ENCODE results near the gene ZBTB7B. TPM values are rescaled to one million over a fixed set of nuclear protein-coding genes. Genes with fewer than 3 reads are reported as not detected.

ZBTB7B gene
- total and polyA plus RNA-seq, 9 of the 15 experiments (the other 6 are each of a cell fraction or from before 2014, with no cell fraction given), result 0.04 to 46.5 (median 15.2) TPM

DNA sequence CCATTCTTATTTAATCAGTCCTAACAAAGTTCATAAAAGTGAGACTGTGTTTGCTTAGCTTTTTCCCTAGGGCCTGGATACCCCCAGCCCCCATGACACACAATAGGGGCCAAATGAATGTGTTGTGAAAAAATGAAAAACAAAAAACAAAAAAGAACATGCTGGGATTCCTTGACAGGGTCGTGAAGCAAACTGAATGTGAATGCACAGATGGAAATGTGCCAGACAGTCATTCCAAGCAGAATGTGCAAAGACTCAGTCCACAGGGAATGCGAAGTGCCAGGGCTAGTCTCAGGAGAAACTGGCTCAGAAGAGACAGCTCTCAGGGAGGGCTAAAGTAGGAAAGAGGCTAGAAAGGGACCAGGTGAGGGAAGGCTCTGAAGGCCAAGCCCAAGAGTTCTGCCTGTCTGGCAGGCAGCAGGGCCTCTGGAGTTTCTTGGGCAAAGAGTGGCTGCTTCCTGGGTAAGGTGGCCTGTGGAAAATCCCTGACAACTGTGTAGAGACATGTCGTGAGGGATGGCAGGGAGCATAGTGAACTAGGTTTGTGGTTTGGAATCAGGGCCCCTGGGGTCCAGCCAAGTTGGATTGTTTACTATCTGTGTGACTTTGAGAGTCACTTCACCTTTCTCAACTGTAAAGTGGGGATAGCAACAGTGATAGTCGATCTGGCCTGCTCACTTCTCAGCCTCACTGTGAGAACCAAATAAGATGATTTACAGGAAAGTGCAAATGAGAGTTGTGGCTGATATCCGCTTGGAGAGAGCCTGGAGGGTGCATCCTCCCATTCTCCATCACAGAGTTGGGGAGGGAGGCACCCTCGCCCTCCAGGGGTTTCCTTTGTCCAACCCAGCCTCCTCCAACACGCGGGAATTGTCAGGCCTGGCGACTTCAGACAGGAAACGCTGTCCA is 47.3 kb downstream of the ZBTB7B start (continued):
- TF ChIP-seq, protein P1, sequence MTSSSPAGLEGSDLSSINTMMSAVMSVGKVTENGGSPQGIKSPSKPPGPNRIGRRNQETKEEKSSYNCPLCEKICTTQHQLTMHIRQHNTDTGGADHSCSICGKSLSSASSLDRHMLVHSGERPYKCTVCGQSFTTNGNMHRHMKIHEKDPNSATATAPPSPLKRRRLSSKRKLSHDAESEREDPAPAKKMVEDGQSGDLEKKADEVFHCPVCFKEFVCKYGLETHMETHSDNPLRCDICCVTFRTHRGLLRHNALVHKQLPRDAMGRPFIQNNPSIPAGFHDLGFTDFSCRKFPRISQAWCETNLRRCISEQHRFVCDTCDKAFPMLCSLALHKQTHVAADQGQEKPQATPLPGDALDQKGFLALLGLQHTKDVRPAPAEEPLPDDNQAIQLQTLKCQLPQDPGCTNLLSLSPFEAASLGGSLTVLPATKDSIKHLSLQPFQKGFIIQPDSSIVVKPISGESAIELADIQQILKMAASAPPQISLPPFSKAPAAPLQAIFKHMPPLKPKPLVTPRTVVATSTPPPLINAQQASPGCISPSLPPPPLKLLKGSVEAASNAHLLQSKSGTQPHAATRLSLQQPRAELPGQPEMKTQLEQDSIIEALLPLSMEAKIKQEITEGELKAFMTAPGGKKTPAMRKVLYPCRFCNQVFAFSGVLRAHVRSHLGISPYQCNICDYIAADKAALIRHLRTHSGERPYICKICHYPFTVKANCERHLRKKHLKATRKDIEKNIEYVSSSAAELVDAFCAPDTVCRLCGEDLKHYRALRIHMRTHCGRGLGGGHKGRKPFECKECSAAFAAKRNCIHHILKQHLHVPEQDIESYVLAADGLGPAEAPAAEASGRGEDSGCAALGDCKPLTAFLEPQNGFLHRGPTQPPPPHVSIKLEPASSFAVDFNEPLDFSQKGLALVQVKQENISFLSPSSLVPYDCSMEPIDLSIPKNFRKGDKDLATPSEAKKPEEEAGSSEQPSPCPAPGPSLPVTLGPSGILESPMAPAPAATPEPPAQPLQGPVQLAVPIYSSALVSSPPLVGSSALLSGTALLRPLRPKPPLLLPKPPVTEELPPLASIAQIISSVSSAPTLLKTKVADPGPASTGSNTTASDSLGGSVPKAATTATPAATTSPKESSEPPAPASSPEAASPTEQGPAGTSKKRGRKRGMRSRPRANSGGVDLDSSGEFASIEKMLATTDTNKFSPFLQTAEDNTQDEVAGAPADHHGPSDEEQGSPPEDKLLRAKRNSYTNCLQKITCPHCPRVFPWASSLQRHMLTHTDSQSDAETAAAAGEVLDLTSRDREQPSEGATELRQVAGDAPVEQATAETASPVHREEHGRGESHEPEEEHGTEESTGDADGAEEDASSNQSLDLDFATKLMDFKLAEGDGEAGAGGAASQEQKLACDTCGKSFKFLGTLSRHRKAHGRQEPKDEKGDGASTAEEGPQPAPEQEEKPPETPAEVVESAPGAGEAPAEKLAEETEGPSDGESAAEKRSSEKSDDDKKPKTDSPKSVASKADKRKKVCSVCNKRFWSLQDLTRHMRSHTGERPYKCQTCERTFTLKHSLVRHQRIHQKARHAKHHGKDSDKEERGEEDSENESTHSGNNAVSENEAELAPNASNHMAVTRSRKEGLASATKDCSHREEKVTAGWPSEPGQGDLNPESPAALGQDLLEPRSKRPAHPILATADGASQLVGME (CRISPR knock-in tag; IDR thresholded peaks at IDR 0.05), result no peak
- TF ChIP-seq ZNF197 (CRISPR knock-in tag; IDR thresholded peaks at IDR 0.05; ENCODE audit: low read depth), result peak; percentile 41; the same call in 1 of the 2 replicates
- TF ChIP-seq, protein P2, sequence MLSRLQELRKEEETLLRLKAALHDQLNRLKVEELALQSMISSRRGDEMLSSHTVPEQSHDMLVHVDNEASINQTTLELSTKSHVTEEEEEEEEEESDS (CRISPR knock-in tag; IDR thresholded peaks at IDR 0.05), result no peak
- peak; percentile 86 for TF ChIP-seq ZNF583 (CRISPR knock-in tag; IDR thresholded peaks at IDR 0.05)
- no peak for TF ChIP-seq NR2C1 (IDR thresholded peaks at IDR 0.05)
- peak; percentile 73 for TF ChIP-seq NR2C1 (tag; IDR thresholded peaks at IDR 0.05)
- TF ChIP-seq ZNF589 (CRISPR knock-in tag; IDR thresholded peaks at IDR 0.05; ENCODE audit: low read depth), result peak; percentile 93
- no peak for TF ChIP-seq RUNX1 (IDR thresholded peaks at IDR 0.05; ENCODE audit: low read depth)
- TF ChIP-seq, protein P3, sequence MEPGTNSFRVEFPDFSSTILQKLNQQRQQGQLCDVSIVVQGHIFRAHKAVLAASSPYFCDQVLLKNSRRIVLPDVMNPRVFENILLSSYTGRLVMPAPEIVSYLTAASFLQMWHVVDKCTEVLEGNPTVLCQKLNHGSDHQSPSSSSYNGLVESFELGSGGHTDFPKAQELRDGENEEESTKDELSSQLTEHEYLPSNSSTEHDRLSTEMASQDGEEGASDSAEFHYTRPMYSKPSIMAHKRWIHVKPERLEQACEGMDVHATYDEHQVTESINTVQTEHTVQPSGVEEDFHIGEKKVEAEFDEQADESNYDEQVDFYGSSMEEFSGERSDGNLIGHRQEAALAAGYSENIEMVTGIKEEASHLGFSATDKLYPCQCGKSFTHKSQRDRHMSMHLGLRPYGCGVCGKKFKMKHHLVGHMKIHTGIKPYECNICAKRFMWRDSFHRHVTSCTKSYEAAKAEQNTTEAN (CRISPR knock-in tag; IDR thresholded peaks at IDR 0.05), result no peak
- TF ChIP-seq NR2F6 (CRISPR knock-in tag; IDR thresholded peaks at IDR 0.05), result no peak
- TF ChIP-seq DMBX1 (CRISPR knock-in tag; IDR thresholded peaks at IDR 0.05; ENCODE audit: borderline replicate concordance), result peak; percentile 90
- TF ChIP-seq NR4A1 (CRISPR knock-in tag; IDR thresholded peaks at IDR 0.05), result peak; percentile 55; the same call in 1 of the 2 replicates
- peak; percentile 72; the same call in 1 of the 2 replicates for TF ChIP-seq NR4A1 (tag; IDR thresholded peaks at IDR 0.05)
- TF ChIP-seq, protein P4, sequence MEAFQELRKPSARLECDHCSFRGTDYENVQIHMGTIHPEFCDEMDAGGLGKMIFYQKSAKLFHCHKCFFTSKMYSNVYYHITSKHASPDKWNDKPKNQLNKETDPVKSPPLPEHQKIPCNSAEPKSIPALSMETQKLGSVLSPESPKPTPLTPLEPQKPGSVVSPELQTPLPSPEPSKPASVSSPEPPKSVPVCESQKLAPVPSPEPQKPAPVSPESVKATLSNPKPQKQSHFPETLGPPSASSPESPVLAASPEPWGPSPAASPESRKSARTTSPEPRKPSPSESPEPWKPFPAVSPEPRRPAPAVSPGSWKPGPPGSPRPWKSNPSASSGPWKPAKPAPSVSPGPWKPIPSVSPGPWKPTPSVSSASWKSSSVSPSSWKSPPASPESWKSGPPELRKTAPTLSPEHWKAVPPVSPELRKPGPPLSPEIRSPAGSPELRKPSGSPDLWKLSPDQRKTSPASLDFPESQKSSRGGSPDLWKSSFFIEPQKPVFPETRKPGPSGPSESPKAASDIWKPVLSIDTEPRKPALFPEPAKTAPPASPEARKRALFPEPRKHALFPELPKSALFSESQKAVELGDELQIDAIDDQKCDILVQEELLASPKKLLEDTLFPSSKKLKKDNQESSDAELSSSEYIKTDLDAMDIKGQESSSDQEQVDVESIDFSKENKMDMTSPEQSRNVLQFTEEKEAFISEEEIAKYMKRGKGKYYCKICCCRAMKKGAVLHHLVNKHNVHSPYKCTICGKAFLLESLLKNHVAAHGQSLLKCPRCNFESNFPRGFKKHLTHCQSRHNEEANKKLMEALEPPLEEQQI (IDR thresholded peaks at IDR 0.05), result no peak
- TF ChIP-seq, protein P5, sequence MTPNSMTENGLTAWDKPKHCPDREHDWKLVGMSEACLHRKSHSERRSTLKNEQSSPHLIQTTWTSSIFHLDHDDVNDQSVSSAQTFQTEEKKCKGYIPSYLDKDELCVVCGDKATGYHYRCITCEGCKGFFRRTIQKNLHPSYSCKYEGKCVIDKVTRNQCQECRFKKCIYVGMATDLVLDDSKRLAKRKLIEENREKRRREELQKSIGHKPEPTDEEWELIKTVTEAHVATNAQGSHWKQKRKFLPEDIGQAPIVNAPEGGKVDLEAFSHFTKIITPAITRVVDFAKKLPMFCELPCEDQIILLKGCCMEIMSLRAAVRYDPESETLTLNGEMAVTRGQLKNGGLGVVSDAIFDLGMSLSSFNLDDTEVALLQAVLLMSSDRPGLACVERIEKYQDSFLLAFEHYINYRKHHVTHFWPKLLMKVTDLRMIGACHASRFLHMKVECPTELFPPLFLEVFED (CRISPR knock-in tag; conservative IDR thresholded peaks at IDR 0.05), result 0 out of 2 replicates have a peak, but pooled peaks have one; percentile 27
- no peak for TF ChIP-seq MTA1 (IDR thresholded peaks at IDR 0.05; ENCODE audit: borderline replicate concordance)

Measured in K562 (cell line).